22Rv1 (cell line): ENCODE measurements around the gene KIF1A.

Experiments used
- H3K27ac ChIP-seq: fragments of 450-650 bp; 2 replicates; pipeline ENCODE4 v1.5.1; 2017
- CTCF ChIP-seq: fragments of 450-650 bp; IDR thresholded peaks from 2 replicates; pipeline ENCODE4 v1.5.1; 2017; ENCODE audit warnings: mild to moderate bottlenecking
- ZFX ChIP-seq: fragments of 450-650 bp; IDR thresholded peaks from 2 replicates; pipeline ENCODE4 v1.6.1; 2017; ENCODE audit warnings: antibody characterized with exemption, borderline replicate concordance

Gene KIF1A

DNA sequence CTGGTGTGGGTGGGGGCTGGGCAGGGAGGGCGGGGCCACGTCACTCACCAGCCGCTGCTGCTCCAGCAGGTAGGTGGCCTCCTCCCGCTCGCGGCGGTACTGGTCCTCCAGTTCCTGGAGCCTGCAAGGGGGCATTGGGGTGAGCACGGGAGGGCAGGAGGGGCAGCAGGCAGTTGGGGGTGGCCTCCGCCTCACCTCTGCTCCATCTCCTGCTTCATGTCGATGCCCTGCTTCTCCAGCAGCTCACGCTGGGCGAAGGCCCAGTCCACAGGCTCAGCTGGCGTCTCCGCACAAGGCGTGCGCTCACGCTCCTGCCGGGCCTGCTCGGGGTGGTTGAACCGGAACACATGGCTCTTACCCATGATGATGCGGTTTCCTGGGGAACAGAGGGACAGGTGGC is 57.0 kb downstream of the KIF1A start:
- TF ChIP-seq ZFX (no peak), CTCF (no peak)
- no peak overlapping the region for H3K27ac ChIP-seq

- no peak overlapping the region for H3K27ac ChIP-seq
- TF ChIP-seq ZFX = no peak
- no peak for TF ChIP-seq CTCF
Observed at GRCh38 chr2:240762249-240762648, 57.8 kb downstream of the KIF1A start.

DNA sequence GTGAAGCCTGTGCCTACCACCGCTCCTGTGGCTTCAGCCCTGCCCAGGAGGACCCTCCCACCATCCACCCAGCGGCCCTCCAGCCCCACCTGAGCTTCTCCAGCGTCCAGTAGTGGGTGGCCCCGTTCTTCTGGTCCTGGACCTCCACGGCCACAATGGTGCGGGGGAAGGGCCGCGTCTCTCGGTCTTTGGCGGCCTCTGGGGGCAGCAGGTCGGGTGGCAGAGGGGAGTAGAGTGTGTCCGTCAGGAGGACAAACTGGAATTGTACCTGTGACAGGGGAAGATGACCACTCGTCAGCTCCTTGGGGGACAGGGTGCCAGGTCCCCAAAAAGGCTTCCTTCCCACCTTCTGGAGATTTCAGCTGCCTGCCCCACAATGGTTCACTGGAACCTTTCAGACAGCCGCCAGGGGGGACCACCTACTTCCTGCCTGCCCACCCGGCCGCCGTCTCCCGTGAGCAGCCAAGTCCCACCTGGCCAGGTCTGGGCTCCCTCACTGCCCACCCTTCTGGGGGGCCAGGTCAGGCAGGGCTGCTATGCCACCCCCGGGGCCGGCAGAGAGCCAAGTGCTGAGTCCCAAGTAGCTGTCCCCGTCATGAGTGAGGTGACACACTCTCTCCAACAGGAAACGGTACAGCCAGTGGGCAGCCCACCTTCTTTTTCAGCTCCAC is 59.3 kb downstream of the KIF1A start:
- H3K27ac ChIP-seq = no peak overlapping the region
- TF ChIP-seq CTCF = no peak
- no peak for TF ChIP-seq ZFX

DNA sequence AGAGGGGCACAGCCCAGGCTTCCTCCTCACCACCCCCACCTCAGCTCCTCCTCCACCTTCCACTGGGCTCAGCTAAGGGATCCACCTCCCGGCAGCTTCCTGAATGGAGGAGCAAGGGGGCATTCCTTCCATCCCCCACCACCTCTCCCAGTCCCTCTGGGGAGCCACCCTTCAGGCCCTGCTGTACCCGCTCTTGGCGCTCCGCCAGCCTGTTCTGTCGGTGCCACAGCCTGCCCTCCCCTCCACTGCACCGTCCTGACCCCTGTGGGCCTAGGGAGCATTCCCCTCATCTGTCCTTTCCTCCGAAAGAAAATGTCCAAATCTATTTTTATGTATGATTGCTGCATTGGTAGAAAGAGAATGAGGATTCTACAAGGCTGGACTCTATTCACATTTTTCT is 59.9 kb downstream of the KIF1A start:
- no peak for TF ChIP-seq CTCF
- TF ChIP-seq ZFX = no peak
- H3K27ac ChIP-seq = no peak overlapping the region

- no peak overlapping the region for H3K27ac ChIP-seq
- TF ChIP-seq ZFX = no peak
- no peak for TF ChIP-seq CTCF
Observed at GRCh38 chr2:240759459-240759858, 60.6 kb downstream of the KIF1A start.

DNA sequence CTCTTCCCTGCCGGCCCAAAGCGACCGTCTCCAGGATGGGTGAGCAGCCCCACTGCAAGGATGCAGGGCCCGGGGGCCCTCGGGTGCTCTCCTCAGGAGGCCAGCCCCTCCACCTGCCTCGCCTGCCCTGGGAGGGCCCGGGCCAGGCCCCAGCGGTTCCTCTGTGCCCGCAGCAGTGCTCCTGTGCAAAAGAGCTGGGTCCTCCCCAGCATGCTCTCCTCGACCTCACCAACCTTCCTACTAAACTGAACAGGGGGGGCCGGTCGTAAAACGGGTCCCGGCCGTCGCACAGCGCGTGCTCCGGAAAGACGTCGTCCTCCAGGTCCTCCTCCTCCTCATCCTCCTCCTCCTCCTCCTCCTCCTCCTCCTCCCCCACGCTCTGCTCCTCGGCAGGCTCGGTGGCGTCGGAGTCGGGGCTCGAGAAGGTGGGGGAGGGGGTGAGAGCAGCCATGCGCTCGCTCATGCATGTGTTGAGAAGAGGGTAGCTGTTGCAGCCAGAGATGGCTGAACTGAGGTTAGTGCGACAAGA is 62.9 kb downstream of the KIF1A start:
- H3K27ac ChIP-seq = no peak overlapping the region
- TF ChIP-seq CTCF (no peak), ZFX (no peak)

- H3K27ac ChIP-seq = no peak overlapping the region
- TF ChIP-seq ZFX (no peak), CTCF (no peak)
Observed at GRCh38 chr2:240752209-240752608, 67.8 kb downstream of the KIF1A start.
